Stimulated activated CD8-positive, alpha-beta memory T cell treated with anti-CD3 and anti-CD28 coated beads, Interleukin-12 subunit alpha, Interleukin-12 subunit beta, amount 100 ng/mL, for 4 hours (primary cell): Measurements from ENCODE around the gene FAM227A.

Source experiments
- DNase-seq: peaks from one replicate; pipeline ENCODE4 v3.0.0-alpha.2; 2020; ENCODE audit warnings: low read depth

FAM227A gene

DNA sequence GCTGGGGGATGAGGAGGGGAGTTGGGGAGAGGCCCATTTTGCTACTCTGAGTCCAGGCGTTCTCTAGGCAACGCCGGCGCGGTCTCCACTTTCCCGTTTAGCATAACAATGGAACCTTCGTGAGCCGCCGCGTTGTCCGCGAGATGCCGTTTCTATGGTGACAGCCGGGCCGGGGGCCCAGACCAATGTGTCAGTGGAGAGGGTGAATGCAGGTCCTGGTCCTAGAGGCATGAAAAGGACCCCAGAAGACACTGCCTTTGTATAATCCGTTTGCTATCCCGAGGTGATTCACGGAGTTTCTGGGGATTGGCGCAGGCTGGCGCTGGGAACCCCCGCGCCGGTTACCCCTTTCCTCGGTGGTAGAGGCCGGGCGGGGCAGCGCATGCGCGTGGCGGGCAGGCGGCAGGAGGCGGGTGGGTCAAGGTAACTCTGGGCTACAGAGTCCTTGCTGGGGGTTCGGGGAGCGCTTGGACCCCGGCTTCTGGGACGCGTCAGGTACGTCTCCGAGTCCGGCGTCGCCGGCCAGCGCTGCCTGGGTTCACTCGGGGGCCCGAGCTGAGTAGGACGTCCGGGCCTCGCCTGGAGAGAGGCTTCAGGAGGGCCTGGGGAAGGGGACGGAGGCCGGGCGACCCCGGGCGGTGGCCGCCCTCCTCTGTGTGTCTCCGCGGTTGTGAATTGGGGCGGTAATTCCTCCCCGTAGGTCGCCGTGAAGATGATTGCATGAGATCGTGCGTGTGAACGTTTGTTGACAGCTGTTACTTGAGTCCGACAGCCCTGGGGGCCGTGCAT, at the start of gene FAM227A, which contains the start of gene CBY1:
Gene FAM227A (minus strand): TSS at position 137 of the 789 bp plus-strand sequence. CDS start 6,224 bp downstream, outside the sequence.
Gene CBY1 (plus strand): TSS at position 383 of the 789 bp plus-strand sequence. CDS start 11,417 bp downstream, outside the sequence.
- peak; percentile 77 for DNase-seq

DNA sequence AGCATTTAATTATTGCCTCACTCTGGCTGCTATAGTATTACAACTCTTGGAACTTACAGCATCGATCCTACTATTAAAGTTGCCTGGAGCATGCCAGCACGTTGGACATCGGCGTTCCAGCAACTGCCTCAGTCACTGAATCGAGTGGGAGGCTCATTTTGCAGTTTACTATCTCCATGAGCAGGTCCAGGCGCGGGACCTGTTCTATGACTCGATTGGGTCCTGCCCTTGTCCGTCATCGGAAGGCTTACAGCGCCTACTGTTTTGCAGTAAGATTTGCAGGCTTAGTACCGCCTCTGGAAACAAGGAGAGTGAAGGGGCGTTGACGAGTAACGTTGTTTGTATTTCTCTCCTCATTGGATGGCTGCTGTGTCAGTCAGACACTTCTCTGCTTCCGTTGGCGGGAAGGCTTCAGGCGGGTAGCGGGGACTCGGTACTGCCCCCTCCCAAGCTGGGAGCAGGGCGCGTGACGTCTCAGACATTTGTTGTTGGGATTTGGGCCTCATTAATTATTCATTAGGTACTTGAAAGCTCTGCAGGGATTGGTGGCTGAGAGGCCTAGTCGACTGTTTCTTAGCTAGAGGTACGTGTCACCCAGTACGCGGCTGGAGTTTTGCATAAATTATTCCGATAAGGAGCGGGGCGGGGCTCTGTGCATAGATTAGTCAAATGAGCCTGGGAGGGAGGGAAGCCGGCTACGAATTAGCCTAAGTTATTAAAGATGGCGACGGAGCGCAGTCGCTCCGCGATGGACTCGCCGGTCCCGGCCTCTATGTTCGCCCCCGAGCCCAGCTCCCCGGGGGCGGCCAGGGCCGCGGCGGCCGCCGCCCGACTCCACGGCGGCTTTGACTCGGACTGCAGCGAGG, 49.3 kb upstream of the FAM227A start, which contains the start of gene GTPBP1:
Gene GTPBP1 (plus strand): TSS at position 710 of the 866 bp plus-strand sequence. CDS start 12 bp downstream, at position 722.
- DNase-seq, result peak; percentile 90

DNA sequence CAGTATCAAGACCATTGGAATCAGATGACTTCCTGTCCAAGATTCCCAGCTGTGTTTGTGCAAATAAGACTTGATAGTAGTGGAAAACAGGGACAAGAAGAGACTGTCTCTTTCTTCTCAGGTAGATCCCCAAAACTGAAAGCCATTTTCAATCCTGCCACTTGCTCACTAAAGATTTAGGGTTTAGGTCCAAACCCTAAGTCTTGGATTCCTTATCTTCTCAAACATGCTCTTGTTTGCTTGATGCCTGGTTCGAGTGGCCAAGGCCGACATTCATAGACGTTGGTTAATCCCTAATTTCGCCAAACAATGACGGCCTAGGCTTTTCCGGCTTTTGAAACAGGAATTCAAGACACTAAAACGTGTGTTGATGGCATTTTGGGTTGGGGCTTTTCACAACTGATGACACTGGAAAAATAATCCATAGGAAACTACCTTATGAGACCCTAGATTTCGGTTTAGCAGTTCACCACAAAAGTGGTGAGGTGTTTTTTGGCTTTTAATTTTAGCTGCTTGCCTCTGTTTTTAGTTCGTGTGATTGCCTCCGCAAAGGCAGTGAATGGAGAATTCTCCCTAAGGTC, 48.6 kb upstream of the FAM227A start:
- no peak for DNase-seq

DNA sequence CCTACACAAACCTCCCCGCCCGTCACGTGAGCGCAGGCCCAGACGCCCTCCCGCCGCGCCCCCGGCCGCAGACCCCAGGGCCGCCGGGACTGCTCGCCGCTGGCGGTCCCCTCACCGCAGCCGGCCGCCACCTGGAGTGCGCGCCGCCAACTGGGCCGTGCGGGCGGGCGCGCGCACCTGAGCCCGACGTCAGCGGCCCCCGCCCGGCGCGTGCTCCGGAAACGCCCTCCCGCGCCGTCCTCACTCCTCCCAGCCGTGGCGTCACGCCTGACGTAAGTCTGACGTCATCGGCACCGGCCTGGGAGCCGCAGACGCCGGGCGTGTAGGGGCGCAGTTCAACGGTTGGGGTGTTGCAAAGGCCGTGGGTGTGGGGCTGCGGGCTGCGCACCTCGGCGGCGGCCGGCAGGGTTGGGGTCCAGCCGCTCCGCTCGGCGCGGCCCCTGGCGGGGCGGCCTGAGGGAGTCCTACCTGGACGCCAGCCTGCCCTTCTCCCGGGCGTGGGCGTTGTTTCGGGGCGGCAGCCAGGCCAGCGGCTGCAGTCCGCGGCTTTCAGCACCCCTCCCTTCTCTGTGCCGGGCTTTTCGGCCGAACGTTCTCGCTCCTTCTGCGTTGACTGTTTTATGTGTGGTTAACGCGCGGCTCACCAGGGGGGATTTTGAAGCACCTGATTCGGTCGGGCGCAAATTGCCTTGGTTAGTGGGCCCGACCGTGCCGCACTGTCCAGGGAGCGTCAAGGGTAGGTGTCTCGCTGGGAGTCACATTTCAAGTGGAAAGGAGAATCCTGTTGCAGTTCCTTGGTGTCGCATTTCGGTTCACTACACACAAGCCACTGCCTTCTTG, 44.8 kb upstream of the FAM227A start, which contains the start of gene JOSD1:
Gene JOSD1 (minus strand): TSS at position 155 of the 840 bp plus-strand sequence. CDS start 956 bp downstream, outside the sequence.
- peak; percentile 98 for DNase-seq

DNA sequence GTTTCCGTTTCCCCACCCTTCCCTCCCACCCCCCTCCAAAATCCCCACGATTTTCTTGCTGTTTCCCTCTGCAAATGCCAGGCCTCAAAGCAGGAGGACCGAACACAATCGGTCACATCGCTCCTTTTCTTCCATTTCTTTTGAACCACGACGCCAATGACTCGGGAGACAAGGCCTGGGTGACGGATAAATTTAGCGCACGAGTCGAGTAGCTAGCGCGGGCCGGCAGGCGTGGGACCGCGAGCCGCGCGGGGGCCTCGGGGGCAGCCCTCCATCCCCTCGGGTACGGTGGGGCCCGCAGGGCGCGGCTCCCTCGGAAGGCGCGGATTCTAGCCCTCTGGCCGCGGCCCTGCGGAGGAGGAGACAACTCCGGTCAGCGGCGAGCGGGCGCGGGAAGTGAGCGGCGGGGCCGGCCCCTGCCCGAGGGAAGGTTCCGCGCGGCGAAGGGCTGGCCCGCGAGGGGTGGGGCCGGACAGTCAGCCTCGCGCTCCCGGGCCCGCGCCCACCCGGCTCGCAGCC, 44.1 kb upstream of the FAM227A start:
- DNase-seq, result no peak

DNA sequence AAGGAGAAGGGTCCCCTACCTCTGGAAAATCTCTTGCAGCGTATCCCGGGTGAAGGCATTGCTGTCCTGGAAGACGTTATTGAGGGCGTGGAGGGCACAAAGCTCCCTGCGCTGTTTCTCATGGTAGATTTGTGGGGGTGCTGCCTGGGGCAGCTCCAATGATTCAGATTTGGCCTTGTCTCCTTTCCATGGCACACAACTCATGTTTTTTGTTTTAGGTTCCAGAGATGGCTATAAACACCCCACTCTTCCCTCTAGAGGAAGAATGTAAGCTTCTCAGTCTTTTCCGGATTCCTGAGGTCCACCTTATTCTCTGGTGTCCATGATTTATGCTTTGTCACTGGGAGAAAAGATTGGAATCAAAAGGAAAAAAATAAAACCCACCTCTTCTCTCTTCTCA, 43.6 kb upstream of the FAM227A start:
- DNase-seq, result no peak

DNA sequence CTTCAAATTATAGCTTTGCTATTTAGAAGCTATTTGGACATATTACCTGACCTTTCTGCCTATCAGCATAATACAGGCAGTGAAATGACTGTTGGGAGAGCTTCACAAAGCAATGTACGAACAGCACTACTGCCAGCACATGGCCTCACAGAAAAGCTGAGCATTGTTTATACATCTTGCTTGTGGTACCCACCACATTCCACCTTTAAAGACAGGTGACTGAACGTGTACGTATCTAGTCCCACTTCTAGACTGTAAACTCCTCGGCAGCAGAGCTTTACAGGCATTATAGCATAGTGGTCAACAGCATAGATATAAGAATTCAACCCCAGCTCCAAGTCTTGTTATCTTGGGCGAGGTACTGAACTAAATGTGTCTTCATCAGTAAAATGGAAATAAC, 43.0 kb upstream of the FAM227A start:
- DNase-seq, result no peak

DNA sequence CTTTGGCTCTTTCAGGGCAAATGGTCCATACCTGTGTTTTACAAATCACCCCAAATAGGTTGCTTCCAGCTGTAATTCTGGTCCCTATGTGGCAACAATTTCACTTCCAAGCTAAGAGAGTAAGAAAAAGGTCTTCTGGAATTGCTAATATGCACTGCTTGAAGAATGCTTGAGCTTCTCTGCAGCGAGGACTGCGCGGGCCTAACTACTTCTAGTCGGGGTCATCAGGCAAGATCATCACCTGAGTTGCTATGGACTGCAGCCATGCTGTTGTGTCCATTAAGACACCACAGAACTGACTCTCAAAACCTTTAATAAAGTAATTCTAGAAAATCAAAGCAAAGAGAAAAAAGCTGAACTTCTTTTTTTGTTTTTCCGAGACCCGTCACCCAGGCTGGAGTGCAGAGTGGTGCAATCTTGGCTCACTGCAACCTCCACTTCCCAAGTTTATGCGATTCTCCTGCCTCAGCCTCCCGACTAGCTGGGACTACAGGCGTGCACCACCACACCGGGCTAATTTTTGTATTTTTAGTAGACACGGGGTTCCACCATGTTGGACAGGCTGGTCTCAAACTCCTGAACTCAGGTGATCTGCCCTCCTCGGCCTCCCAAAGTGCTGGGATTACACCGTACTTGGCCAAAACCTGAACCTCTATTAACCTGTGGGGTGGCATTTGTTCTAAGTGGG, 42.4 kb upstream of the FAM227A start:
- DNase-seq, result no peak

DNA sequence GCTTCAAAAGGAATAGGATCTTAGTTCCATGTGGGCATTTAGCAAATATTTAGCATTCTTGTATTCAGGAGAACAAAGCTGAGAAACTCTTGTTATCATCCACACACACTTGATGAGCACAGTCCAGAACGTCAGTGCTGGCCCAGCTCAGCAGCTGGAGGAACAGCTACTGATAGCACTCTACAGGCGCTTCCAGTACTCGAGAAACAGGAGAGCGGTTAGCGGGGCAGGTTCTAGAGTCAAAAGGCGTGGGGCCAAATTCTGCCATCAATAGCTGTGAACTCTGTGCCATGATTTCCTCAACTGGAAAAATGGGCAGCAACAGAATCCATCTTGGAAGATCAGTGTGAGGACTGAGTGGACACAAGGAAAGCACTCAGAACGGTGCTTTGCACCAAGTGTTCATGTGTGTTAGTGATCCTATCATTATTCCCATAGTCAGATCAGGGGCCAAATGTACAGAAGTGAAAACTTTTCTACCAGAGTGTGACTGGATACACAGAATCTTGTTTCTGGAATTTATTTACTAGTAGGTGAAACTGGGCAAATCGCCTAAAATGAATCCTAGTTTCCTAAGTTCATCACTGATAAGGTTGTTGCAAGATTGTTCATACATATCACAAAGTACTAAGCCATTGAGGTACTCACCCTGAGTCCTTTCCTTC, 41.4 kb upstream of the FAM227A start:
- DNase-seq, result no peak

DNA sequence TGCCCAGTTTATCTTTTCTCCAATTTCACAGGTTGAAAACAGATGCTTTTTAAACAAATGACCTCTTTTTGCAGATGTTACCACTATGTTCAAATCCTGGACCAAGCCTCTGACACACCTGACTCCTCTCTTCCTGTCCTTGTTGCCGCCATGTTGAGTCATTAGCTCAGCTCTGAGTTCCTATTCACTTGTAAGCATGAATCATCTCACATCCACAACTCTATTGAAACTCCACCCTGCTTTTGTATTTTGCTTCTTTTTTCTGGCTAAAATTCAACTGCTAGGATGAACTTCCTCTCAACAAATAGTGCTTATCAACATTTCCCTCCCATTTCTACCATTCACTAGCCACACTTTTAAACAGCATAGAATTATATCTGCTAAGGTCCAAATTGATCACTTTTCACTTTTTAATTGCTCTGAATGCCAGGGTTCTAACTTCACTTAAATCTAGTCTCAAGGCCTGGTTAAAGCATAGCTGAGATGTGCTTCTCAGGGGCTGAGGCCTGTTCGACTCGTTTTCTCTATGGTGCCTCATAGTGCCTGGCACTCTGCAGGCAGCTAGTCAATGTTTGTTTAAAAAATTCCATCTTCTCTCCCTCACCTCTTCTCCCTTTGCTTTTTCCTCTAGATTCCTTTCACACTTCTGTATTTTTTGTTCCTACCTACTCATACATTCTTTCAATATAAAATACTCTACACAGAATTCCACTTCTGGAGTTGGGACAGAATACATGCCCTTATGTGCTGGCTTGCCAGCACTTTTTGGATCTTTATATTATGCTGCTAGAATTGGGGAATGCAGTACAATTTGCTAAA, 40.6 kb upstream of the FAM227A start:
- no peak for DNase-seq

DNA sequence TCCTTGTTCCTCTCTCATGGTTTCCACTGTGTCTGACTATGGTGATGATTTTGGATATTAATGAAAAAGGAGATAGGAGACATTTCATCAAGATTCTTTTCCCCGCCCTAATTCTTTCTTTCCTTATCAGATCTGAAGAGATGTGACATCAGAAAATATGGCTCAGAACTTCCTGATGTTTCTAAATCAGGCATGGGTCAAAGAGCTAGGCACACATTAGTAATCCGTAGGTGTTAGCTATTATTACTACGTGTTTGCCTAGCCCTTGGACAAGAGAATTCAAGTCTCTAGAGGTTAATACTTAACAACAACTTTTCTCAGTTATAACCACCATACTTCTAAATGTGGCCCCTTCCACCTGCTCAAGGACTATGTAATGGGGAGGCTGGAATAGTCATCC, 38.7 kb upstream of the FAM227A start:
- DNase-seq, result no peak

DNA sequence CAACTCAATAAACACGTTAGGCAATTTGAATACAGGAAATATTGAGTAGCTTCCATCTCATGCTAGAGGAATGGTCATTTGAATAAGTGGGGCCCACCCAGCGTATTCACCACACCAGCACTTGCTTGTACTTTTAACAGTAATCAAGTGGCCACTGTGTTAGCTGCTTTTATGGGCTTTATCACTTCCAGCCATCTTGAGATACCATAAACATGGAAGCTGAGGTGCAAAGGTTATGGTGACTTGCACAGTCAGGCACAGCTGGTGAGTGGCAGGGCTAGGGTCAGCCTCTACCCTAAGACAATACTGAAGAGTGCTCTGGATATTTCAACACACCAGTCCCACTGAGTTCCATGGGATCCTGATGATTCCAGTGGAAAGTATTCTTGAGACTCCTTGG, 37.9 kb upstream of the FAM227A start:
- no peak for DNase-seq

DNA sequence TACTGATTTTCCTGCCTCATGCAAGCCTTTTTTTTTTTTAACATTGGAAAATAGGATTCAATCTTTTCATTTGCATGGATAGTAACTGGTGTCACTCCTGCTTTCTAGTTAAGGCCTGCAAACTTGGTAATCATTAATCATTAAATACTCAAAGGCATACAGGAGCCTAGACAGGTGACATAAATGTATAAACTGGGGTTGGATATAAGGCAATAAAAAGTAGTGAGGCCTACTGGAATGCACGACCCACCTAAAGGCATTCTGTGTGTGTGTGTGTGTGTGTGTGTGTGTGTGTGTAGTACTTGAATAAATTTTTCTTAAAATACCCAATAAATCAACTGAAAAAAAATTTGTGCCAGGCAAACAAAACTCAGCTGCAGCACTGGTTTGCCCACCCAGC, 33.5 kb upstream of the FAM227A start:
- DNase-seq, result no peak

DNA sequence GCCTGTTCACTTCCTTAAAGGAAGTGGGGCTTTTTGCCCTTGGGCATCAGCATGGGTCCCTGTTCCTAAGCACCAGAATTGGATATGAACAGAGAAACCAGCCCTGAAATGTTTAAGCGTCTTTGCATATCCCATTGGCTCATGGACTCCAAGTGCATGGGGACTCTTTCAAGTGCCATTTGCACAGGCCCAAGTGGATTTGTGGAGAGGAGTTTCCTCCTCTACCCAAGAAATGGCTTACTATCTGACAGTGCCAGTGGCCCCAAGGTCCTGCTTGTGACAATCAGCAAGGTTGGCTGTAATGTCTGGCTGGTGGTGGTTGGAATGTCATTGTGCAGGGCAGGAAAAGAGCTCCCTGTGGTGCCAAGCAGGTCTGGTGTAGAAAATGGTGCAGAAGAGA, 29.6 kb upstream of the FAM227A start:
- DNase-seq, result no peak

DNA sequence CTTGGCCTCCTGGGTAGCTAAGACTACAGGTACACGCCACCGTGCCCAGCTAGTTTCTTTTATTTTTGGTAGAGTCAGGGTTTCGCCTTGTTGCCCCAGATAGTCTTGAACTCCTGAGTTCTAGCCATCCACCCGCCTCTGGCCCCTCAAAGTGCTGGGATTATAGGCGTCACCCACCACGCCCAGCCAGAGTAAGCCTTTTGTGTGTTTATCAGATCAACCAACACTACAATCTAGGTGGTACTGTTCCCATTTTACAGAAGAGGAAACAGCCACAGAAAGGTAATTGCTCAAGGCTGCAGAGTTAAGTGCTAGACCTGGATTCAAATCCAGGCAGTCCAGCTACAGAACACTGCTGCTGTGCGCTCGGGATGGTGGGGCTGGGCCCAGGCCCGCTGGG, 28.7 kb upstream of the FAM227A start:
- DNase-seq, result no peak

DNA sequence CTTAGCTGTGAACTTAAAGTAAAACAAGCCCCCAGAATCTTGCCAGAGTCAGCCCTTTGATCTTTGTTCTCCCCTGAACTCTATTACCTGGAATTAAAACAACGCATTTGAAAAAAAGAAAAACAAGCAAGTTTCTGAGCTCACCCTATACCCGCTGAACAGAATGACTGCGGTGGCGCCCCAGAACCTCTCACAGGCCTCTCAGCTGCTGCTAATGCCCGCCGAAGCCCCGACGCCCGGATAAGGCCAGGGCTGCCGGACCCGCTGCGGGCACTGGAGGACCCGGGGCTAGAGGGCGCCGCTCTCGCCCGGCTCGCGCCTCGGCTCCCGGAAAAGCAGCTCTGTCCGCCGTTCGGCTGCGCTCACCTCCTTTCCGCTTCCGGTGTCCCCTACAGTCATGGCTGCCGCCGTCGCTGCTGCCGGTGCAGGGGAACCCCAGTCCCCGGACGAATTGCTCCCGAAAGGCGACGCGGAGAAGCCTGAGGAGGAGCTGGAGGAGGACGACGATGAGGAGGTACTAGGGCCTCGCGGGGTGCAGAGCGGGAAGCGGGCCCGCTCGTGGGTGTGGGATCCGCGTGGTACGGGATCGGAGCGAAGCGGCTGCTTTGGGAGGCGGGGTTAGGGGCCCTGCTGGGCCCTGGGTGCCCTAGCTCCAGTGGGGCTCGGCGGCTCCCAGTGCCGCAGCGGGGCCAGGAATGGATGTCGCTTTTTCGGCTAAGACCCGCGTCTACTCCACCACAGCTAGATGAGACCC, 25.6 kb upstream of the FAM227A start, which contains the start of gene TOMM22:
Gene TOMM22 (plus strand): TSS at position 376 of the 754 bp plus-strand sequence. CDS start 22 bp downstream, at position 398.
- peak; percentile 77 for DNase-seq

DNA sequence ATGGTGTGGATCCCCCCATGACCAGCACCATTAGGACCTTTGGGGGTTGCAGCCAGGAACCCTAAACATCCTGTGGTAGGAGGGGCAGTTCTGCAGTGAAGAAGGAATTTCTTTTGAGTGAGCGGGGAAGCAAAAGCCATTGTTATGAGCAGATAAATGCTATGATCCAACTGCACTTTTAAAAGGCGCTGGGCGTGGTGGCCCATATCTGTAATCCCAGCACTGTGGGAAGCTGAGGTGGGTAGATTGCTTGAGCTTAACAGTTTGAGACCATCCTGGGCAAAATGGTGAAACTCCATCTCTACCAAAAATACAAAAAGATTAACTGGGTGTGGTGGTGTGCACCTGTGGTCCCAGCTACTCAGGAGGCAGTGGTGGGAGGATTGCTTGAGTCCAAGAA, 19.6 kb upstream of the FAM227A start:
- DNase-seq, result no peak

DNA sequence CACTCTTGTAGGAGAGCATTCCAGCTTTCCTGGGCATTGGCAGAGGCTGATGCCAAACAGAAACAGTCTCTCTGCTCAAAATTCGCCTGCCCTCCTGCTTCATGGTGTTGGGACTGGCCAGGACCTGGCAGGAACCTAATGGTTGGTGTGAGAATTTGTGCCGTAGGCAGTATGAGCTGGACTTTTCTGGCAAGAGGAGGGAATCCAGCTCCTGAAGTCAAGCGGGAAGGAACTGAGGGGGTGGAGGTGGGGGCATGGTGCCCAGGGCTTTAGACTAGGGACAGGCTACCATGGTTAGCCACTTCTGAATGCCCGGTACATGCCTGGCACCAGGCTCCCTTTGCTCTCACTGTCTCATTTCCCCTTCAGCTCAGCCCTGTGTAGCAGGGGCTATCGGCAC, 18.7 kb upstream of the FAM227A start:
- no peak for DNase-seq
